GM12892 (cell line): ENCODE results near the gene FAR2.
"Not testable (repeated sequence)": the region's sequence is repeated elsewhere in the genome, so short reads cannot be mapped to it uniquely, and the experiment has no call there.

Source experiments
- DNase-seq: peaks from one replicate; pipeline ENCODE4 v3.0.0; 2011; ENCODE audit not compliant: insufficient read length
- FAIRE-seq: peaks from 2 replicates; lab custom pipeline; 2011; peaks lifted over from hg19 to GRCh38; lab: Jason Lieb, UNC
- POLR2A ChIP-seq: IDR thresholded peaks from 2 replicates; pipeline ENCODE4 v1.6.1; 2011; ENCODE audit warnings: low read depth, low read length, control low read depth
- POLR2AphosphoS5 ChIP-seq: IDR thresholded peaks from 2 replicates; pipeline ENCODE4 v1.6.1; 2011; ENCODE audit warnings: low read depth, low read length, control low read depth
- TAF1 ChIP-seq: IDR thresholded peaks from 2 replicates; pipeline ENCODE4 v1.6.1; 2011; ENCODE audit warnings: low read depth, mild to moderate bottlenecking, control low read depth, low read length, borderline replicate concordance

Gene FAR2

GRCh38 chr12:29278673-29279420, 129.8 kb downstream of the FAR2 start:
- FAIRE-seq (no peak), DNase-seq (no peak)
- TF ChIP-seq TAF1: no peak
- no peak for TF ChIP-seq POLR2AphosphoS5
- TF ChIP-seq POLR2A: no peak

GRCh38 chr12:29281371-29282005, 132.4 kb downstream of the FAR2 start:
- TF ChIP-seq POLR2AphosphoS5: no peak
- no peak for TF ChIP-seq POLR2A
- TF ChIP-seq TAF1: no peak
- FAIRE-seq: no peak

GRCh38 chr12:29282031-29282816, 133.1 kb downstream of the FAR2 start:
- DNase-seq: no peak
- FAIRE-seq: no peak
- no peak for TF ChIP-seq TAF1
- TF ChIP-seq POLR2AphosphoS5: no peak
- TF ChIP-seq POLR2A: no peak

More at GRCh38 chr12:29281371-29282005, 132.4 kb downstream of the FAR2 start:
- DNase-seq: no peak

- no peak for DNase-seq
- FAIRE-seq: no peak
- TF ChIP-seq POLR2AphosphoS5: no peak
- no peak for TF ChIP-seq POLR2A
- TF ChIP-seq TAF1: no peak
Observed at GRCh38 chr12:29283969-29284700, 135.1 kb downstream of the FAR2 start.

- TF ChIP-seq TAF1 (no peak), POLR2A (no peak), POLR2AphosphoS5 (no peak)
- FAIRE-seq (no peak), DNase-seq (no peak)
Observed at GRCh38 chr12:29286081-29286790, 137.2 kb downstream of the FAR2 start.

- DNase-seq (no peak), FAIRE-seq (no peak)
- no peak for TF ChIP-seq POLR2AphosphoS5
- no peak for TF ChIP-seq TAF1
- TF ChIP-seq POLR2A: no peak
Observed at GRCh38 chr12:29287622-29288021, 138.5 kb downstream of the FAR2 start.

GRCh38 chr12:29288031-29288430, 139.0 kb downstream of the FAR2 start:
- FAIRE-seq (no peak), DNase-seq (no peak)
- TF ChIP-seq POLR2AphosphoS5 (no peak), TAF1 (no peak)

GRCh38 chr12:29290475-29290874, 141.4 kb downstream of the FAR2 start:
- DNase-seq, FAIRE-seq: not testable (repeated sequence)

- TF ChIP-seq POLR2AphosphoS5 (no peak), TAF1 (no peak), POLR2A (no peak)
- FAIRE-seq (no peak), DNase-seq (no peak)
Observed at GRCh38 chr12:29291226-29291625, 142.1 kb downstream of the FAR2 start.

- DNase-seq: no peak
- TF ChIP-seq POLR2AphosphoS5: no peak
- TF ChIP-seq TAF1: no peak
- no peak for TF ChIP-seq POLR2A
- FAIRE-seq: no peak
Observed at GRCh38 chr12:29299633-29300032, 150.6 kb downstream of the FAR2 start.
